IgD-negative memory B cell (primary cell): ENCODE results near the gene TBCE. TPM values are rescaled to one million over a fixed set of nuclear protein-coding genes. Genes with fewer than 3 reads are reported as not detected.

Source experiments
- H3K27ac Mint-ChIP-seq, 3 donors: one replicate each; pipeline ENCODE4 v1.8.0; 2020 to 2022; ENCODE audit warnings: mild to moderate bottlenecking in 3 of 3, mixed read lengths in 3 of 3, moderate library complexity in 1 of 3
- H3K27me3 Mint-ChIP-seq: one replicate; pipeline ENCODE4 v1.8.0; 2021; ENCODE audit warnings: mixed read lengths
- H3K36me3 Mint-ChIP-seq: one replicate; pipeline ENCODE4 v1.8.0; 2020; ENCODE audit warnings: mild to moderate bottlenecking, mixed read lengths
- H3K4me1 Mint-ChIP-seq, 3 donors: one replicate each; pipeline ENCODE4 v1.8.0; 2020 to 2022; ENCODE audit warnings: mixed read lengths in 3 of 3, mild to moderate bottlenecking in 1 of 3
- H3K4me3 Mint-ChIP-seq, 4 donors: one replicate each; pipeline ENCODE4 v1.8.0; 2020 to 2022; ENCODE audit warnings: mild to moderate bottlenecking in 4 of 4, mixed read lengths in 4 of 4, moderate library complexity in 3 of 4
- H3K9me3 Mint-ChIP-seq, 3 donors: one replicate each; pipeline ENCODE4 v1.8.0; 2020 to 2021; ENCODE audit warnings: mixed read lengths in 3 of 3, mild to moderate bottlenecking in 1 of 3
- polyA plus RNA-seq: library from polyadenylated mRNA; unstranded; fragments of 300-500 nt; fragmentation: Illumina TruSeq; gene quantifications from one replicate; pipeline ENCODE4 v1.2.3, GENCODE V29; 2021

Gene TBCE, protein sequence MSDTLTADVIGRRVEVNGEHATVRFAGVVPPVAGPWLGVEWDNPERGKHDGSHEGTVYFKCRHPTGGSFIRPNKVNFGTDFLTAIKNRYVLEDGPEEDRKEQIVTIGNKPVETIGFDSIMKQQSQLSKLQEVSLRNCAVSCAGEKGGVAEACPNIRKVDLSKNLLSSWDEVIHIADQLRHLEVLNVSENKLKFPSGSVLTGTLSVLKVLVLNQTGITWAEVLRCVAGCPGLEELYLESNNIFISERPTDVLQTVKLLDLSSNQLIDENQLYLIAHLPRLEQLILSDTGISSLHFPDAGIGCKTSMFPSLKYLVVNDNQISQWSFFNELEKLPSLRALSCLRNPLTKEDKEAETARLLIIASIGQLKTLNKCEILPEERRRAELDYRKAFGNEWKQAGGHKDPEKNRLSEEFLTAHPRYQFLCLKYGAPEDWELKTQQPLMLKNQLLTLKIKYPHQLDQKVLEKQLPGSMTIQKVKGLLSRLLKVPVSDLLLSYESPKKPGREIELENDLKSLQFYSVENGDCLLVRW
- 14.7 TPM for polyA plus RNA-seq

DNA sequence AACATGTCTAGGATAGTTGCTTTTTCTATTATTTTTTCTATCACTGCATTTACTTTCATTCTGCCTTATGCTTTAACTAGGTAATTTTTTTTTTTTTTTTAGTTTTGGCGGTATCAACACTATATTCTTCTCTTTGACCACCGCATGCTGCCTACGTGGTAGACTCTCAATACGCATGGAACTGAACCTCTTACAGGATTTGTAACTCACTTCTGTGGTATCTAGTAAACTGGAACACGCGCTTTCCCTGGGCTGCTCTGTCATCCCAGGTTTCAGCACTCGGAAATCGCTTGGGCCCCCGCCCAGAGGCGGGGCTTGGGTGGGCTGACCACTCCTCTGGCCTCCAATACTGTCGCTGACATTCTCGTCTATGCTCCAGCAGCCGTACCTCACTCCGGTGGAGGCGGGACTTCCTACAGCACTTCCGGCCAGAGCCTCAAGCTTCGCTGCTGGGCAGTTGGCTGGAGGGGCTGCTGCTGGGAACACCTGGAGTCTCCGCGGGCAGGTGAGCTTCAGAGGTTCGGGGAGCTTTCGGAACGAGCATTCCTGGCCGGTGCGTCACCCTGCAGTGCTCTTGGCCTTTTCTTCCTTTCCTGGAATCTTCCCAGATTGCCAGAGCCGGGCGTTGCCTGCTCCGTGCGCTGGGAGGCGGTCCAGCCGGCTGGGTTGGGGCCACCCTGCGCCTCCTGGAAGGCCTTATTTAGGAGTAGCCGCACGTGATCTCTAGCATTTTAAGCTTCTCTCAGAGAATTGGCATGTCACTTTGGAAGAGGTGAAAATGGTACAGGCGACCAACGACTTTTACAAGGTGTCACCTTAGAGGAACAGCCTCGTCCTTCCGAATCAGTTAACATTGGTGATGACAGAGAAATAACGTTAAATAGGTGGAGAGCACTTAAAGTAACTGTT is at the start of gene TBCE:
TBCE (plus strand) TSS at position 428 of the 909 bp plus-strand sequence. CDS start 12,623 bp downstream, outside the sequence.
- Mint-ChIP-seq H3K27me3 (no peaks in the 10 kb centered on the region), H3K27ac (peak within 1 kb of the TSS; percentile 76 to 95 (median 85)), H3K4me3 (peak within 1 kb of the TSS; percentile 98 to 100 (median 98)), H3K4me1 (peaks cover 21 to 30% (median 23%) of the 10 kb centered on the region in 3 donors), H3K36me3 (no peaks in the 10 kb centered on the region), H3K9me3 (peaks cover 0 to 2% (median 0%) of the 10 kb centered on the region in 3 donors)

DNA sequence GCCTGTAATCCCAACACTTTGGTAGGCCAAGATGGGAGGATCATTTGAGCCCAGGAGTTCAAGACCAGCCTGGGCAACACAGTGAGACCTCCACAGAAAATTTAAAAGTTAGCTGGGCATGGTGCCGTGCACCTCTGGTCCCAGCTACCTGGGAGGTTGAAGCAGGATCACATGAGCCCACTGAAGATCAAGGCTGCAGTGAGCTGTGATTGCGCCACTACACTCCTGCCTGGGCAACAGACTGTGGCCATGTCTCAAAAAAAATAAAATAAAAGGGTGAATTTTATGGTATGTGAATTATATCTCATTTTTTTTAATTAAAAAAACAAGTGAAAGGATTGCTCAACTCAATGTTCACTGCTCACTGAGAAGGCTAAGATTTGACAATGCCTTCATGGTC is 48.0 kb upstream of the TBCE start:
- Mint-ChIP-seq H3K9me3 (no peaks in the 10 kb centered on the region), H3K4me1 (peaks cover 31 to 49% (median 44%) of the 10 kb centered on the region in 3 donors), H3K36me3 (no peaks in the 10 kb centered on the region), H3K4me3 (peak overlapping the region in 2 of 4 donors; percentile 4 to 74), H3K27ac (no peak overlapping the region), H3K27me3 (no peaks in the 10 kb centered on the region)

DNA sequence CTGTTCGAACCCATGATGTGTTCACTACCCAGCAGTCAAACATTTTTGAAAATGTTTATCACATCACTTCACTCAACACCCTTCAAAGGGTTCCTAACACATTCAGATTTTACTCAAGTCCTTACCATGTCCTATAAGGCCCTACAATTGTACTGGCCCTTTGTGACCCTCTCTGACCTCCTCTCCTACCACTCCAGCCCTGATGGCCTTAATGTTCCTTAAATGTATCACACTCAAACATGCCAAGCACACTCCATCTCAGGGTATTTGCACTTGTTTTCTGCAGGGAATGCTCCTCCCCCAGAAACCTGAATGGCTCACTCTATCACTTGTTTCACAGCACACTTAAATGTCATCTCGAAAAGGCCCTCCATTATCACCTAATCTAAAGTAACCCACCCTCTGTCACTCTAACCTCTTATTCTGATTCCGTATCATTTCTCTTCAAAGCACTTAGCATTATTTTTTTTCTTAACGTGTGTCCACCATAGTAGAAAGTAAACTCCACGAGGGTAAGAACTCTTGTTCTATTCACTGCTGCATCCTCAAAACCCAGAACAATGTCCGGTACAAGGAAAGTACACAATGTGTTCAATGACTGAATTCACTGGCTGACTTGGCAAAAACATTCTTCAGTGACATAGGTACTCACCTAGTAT is 46.6 kb upstream of the TBCE start:
- H3K4me1 Mint-ChIP-seq: peaks cover 38 to 47% (median 39%) of the 10 kb centered on the region in 3 donors
- no peaks in the 10 kb centered on the region for H3K9me3 Mint-ChIP-seq
- peak overlapping the region in 1 of 3 donors; percentile 49 for H3K27ac Mint-ChIP-seq
- H3K4me3 Mint-ChIP-seq: peak overlapping the region in 2 of 4 donors; percentile 26 to 69
- H3K27me3 Mint-ChIP-seq: no peaks in the 10 kb centered on the region
- H3K36me3 Mint-ChIP-seq: no peaks in the 10 kb centered on the region

DNA sequence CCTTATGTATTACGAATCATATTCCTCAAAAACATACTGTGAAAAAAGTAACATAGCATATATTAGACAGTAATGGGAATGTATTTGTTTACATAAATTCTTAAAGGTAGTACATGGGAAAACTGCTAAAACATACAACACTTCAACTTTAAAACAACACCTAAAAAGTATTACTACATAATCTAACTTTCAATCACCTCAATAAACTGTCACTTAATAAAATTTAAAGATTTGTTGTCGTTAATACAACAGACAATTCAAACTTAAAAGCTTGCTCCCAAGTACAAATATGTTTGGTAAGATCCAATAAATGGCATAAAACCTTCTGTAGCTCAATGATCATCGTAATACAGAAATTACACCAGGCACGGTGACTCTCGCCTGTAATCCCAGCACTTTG is 42.9 kb upstream of the TBCE start:
- Mint-ChIP-seq H3K36me3 (peaks cover 2% of the 10 kb centered on the region), H3K4me3 (peak overlapping the region; percentile 43 to 100 (median 70)), H3K27me3 (no peaks in the 10 kb centered on the region), H3K9me3 (no peaks in the 10 kb centered on the region), H3K4me1 (peaks cover 26 to 39% (median 34%) of the 10 kb centered on the region in 3 donors), H3K27ac (peak overlapping the region in 1 of 3 donors; percentile 84)

DNA sequence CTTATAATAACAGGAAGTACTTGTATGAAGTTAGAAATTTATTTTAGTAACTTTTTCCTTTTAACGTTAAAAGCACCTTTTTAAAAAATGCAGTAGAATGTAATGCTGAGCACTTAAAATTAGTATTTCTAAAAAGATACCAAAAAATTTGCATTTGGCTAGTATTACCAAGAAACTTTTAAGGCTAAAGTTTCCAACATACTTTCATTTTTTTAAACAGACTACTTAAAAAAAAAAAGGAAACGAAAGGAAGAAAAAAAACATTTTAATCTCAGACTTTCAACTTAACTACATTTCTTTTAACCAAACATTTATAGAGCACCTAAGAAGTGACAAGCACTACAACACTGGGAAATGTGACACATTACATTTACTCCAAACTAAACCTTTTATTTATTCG is 42.1 kb upstream of the TBCE start:
- H3K27ac Mint-ChIP-seq: peak overlapping the region in 1 of 3 donors; percentile 98
- peaks cover 25 to 39% (median 34%) of the 10 kb centered on the region in 3 donors for H3K4me1 Mint-ChIP-seq
- no peaks in the 10 kb centered on the region for H3K27me3 Mint-ChIP-seq
- H3K9me3 Mint-ChIP-seq: no peaks in the 10 kb centered on the region
- H3K4me3 Mint-ChIP-seq: peak overlapping the region; percentile 80 to 100 (median 98)
- peaks cover 2% of the 10 kb centered on the region for H3K36me3 Mint-ChIP-seq

DNA sequence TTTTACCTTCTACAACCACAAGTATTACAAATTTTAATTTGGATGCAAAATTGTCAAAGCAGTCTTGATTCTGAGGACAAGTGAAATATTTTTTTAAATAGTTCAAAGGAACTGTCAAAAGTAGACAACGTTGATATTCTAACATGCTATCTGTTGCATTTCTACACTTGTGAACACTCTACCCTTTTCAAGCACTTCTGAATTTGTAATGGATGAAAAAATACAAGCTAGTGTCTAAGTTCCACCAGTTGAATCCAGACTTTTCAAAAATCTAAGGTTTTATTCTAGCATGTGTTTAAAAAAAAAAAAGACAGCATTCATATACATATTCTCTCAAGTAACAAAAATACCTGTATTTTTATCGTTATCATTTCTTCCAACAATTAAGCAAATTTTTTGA is 41.4 kb upstream of the TBCE start:
- Mint-ChIP-seq H3K27ac (peak overlapping the region in 2 of 3 donors; percentile 98 to 99), H3K4me3 (peak overlapping the region; percentile 98 to 100 (median 99)), H3K27me3 (no peaks in the 10 kb centered on the region), H3K36me3 (peaks cover 2% of the 10 kb centered on the region), H3K9me3 (no peaks in the 10 kb centered on the region), H3K4me1 (peaks cover 24 to 39% (median 34%) of the 10 kb centered on the region in 3 donors)

DNA sequence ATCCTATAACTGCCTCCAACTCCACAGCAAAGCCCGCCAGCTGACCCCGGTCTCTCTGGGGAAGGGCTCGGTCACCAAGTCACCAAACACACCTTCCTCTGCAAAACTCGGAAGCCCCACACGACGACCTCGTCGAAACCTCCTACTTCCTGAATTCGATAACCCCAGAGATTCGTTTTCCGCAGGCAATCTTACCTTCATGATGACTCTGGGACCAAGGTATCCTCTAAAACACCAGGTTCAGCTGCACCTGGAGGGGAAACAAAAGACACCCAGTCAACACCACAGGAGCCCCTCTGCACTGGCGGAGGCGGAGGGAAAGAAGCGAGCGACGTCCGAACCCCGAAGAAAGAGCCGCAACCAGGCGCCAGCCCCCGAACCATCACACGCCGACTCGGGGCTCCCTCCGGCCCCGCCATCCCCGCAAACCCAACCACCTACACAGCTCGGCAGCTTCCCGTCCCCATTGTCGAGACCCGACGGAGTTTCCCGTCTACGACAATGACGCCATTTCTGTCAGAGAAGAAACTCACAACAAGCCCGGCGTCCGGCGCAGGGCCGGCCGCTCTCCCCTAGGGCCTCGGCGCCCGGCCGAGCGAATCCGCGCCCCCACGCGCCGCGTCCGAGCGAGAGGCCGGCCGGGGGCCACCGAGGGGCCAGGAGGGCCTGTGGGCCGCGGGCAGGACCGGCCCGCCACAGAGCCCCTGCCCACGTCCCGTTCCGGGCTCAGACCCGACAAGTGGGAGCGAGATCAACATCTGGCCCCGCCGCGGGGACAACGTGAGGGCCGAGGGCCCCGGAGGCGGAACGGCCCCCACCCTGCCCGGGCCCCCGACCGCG is 40.3 kb upstream of the TBCE start:
- Mint-ChIP-seq H3K36me3 (peaks cover 2% of the 10 kb centered on the region), H3K27me3 (no peaks in the 10 kb centered on the region), H3K9me3 (no peaks in the 10 kb centered on the region)

DNA sequence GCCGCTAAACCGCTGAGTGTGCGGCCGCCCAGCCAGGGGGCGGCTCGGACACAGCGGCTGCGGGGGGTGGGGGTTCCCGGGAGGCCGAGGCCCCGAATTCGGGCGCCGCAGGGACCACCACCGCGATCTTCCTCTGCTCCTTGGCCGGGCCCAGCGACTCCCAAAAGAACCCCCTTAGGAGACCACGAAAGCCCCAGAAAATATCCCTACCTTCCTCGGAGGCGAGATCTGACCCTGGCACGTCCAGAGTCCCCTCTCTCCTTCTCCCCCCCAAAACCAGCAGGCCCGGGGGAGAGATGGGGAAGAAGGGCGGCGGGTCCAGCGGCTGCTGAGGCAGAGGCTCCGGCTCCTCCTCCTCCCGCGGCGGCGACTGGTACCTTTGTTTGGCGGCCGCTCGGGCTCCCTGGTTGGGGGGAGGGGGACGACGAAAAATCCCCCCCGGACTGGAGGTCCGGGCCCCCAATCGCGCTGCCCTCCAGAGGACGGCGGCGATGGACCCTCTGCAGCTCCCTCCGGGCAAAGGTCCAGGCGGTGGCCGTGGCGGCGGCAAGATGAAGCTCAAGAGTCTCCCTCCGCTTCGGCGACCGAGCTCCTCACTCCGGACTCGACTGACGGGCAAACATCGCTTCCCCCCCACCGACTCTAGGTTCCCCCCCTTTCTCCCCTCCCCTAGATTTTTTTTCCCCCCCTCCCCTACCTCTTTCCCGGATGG is 39.5 kb upstream of the TBCE start, which contains the start of gene ARID4B:
ARID4B (minus strand) TSS at position 621 of the 712 bp plus-strand sequence. CDS start 1,260 bp downstream, outside the sequence.
- H3K36me3 Mint-ChIP-seq: peaks cover 2% of the 10 kb centered on the region
- peaks cover 26 to 41% (median 30%) of the 10 kb centered on the region in 3 donors for H3K4me1 Mint-ChIP-seq
- H3K9me3 Mint-ChIP-seq: no peaks in the 10 kb centered on the region
- peak within 1 kb of the TSS in 2 of 3 donors; percentile 98 to 99 for H3K27ac Mint-ChIP-seq
- H3K27me3 Mint-ChIP-seq: no peaks in the 10 kb centered on the region
- peak within 1 kb of the TSS; percentile 98 to 100 (median 99) for H3K4me3 Mint-ChIP-seq

More for the DNA sequence above, 40.3 kb upstream of the TBCE start:
- Mint-ChIP-seq H3K4me1 (peaks cover 29 to 41% (median 35%) of the 10 kb centered on the region in 3 donors), H3K4me3 (peak overlapping the region; percentile 98 to 100 (median 99)), H3K27ac (peak overlapping the region in 2 of 3 donors; percentile 98 to 99)

DNA sequence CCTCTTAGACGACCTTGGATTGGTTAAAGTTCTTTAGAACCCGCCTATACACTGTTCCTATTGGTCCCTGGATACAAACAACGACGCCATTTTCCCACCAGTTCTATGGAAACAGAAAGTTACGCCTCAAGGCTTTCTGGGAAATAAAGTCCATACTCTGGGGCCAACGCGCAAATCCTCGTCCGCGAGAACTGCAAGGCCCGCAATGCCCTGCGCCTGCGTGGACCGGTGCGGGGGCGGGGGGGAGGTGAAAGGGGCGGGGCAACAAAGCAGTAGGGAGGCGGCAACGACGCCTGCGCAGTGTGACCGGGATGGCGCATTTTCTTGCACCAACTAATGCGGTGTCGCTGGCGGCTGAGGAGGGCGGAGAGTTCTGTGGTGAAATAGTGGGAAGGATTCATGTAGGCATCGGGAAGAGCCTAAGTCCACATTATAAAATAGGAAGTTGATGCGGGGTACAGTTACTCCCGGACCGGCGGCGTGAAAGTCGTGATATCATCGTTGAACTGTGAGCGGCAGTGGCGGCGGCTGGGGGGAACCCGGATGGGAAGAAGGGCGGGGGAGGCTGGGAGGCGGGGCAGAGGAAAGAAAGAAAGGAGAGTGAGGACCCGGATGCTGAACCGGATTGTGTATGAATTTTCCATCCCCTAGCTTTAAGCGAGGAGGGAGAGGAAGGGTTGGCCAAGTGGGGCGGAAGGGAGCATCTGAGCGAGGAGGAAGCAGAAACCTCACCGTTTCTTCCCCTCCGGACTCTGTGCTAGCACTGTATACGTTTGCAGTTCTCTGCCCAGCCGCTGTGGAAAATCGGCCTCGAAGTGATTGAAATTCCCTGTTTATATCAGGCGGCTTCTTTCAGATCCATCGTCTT is 38.7 kb upstream of the TBCE start, which contains the start of gene GGPS1:
GGPS1 (plus strand) TSS at position 300 of the 868 bp plus-strand sequence. CDS start 6,695 bp downstream, outside the sequence.
- no peaks in the 10 kb centered on the region for H3K27me3 Mint-ChIP-seq
- peaks cover 26 to 39% (median 30%) of the 10 kb centered on the region in 3 donors for H3K4me1 Mint-ChIP-seq
- H3K9me3 Mint-ChIP-seq: no peaks in the 10 kb centered on the region
- H3K27ac Mint-ChIP-seq: no peak within 1 kb of the TSS
- H3K36me3 Mint-ChIP-seq: peaks cover 2% of the 10 kb centered on the region
- H3K4me3 Mint-ChIP-seq: peak within 1 kb of the TSS in 1 of 4 donors; percentile 84

DNA sequence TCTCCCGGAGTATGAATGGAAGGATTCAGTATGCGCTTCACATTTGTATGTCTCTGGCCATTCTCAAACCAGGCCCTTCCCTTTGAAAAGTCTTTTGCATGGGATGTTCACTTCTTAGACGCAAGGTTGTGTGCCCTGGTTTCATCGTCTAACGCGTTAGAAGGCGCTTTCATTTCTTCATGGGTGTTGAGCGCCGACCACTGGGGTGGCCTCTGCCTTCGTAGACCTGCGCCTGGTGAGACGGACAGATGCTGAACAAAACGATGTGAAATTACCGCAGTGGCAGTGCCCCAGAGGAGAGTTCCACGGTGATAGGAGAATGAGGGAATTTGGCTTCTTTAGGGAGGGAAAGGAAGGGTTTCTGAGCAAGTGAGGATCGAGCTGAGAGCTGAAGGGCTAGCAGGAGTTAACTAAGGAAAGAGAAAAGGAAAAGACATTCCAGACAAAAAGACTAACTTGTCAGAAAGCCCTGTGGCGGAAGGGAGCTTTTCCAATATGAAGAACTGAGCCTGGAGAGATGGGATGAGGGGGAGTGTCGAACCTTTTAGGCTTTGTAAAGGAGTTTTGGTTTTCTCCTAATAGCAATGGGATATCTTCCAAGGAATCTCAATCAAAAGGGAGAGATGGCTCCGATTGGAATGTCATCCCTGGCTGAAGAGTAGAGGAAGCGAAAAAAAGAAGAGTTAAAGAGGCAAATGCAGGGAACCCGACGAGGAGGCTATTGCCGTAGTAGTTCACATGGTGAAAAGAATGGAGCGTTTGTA is 37.9 kb upstream of the TBCE start:
- Mint-ChIP-seq H3K4me3 (no peak overlapping the region), H3K9me3 (no peaks in the 10 kb centered on the region), H3K4me1 (peaks cover 30 to 43% (median 32%) of the 10 kb centered on the region in 3 donors), H3K36me3 (peaks cover 2% of the 10 kb centered on the region), H3K27me3 (no peaks in the 10 kb centered on the region), H3K27ac (no peak overlapping the region)

DNA sequence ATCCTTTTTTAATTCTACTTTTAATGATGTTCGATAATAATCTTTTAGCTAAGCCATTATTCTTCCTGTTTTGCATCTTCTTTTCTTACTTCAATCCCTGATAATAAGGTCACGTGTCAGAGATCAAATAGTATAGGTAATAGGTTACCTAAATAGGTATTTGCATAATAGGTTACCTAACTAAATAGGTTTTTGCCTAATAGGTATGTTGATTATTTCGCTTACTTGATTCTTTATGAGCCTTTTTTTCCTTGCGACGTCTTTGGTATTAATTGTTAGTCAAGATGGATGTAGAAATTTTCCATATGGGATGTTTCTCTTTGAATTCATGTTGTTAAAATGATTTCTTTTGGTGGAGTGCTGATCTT is 36.3 kb upstream of the TBCE start:
- Mint-ChIP-seq H3K9me3 (no peaks in the 10 kb centered on the region), H3K4me3 (no peak overlapping the region), H3K27ac (no peak overlapping the region), H3K4me1 (peaks cover 22 to 40% (median 30%) of the 10 kb centered on the region in 3 donors), H3K27me3 (no peaks in the 10 kb centered on the region), H3K36me3 (peaks cover 2% of the 10 kb centered on the region)
